Liver (tissue), 3 donors: ENCODE results near the gene AGBL4.

Experiments
- CTCF ChIP-seq: fragments of 150-350 bp; IDR thresholded peaks from 2 replicates; pipeline ENCODE4 v1.5.1; 2017; ENCODE audit warnings: improper control_type of control experiment, low read depth, low read length; ENCODE audit not compliant: missing input control
- FOXA1 ChIP-seq: IDR thresholded peaks from 2 replicates; pipeline ENCODE4 v1.6.1; 2016; ENCODE audit warnings: antibody characterized with exemption
- HNF4A ChIP-seq, 2 donors: conservative IDR thresholded peaks; 2 replicates each; pipeline ENCODE4 v1.6.1; 2016; ENCODE audit warnings: antibody characterized with exemption in 2 of 2, mild to moderate bottlenecking in 2 of 2
- JUND ChIP-seq, 2 donors: IDR thresholded peaks; 2 replicates each; pipeline ENCODE4 v1.6.1; 2016; ENCODE audit warnings: antibody characterized with exemption in 2 of 2
- MAX ChIP-seq: IDR thresholded peaks from 2 replicates; pipeline ENCODE4 v1.6.1; 2016; ENCODE audit warnings: antibody characterized with exemption
- NR2F2 ChIP-seq: IDR thresholded peaks from 2 replicates; pipeline ENCODE4 v1.6.1; 2016; ENCODE audit warnings: antibody characterized with exemption
- RAD21 ChIP-seq, 2 donors: IDR thresholded peaks; 2 replicates each; pipeline ENCODE4 v1.6.1; 2016; ENCODE audit warnings: antibody characterized with exemption in 2 of 2, mild to moderate bottlenecking in 2 of 2
- YY1 ChIP-seq: IDR thresholded peaks from 2 replicates; pipeline ENCODE4 v1.6.1; 2016; ENCODE audit warnings: antibody characterized with exemption, mild to moderate bottlenecking
- donor health status: healthy.
- donor health status: healthy.

GRCh38 chr1:49597436-49597835, 426.3 kb downstream of the AGBL4 start:
- TF ChIP-seq CTCF (no peak), FOXA1 (no peak), HNF4A (conservative IDR thresholded peaks at IDR 0.05) (no peak), RAD21 (IDR thresholded peaks at IDR 0.05) (no peak), JUND (IDR thresholded peaks at IDR 0.05) (no peak), MAX (no peak), NR2F2 (no peak), YY1 (no peak)
